Sigmoid colon (tissue), 4 donors: ENCODE measurements around the gene PTH2R.
"Not testable (repeated sequence)": the region's sequence is repeated elsewhere in the genome, so short reads cannot be mapped to it uniquely, and the experiment has no call there.

Source experiments
- POLR2AphosphoS5 ChIP-seq, 4 donors: sonication (generic); formaldehyde crosslinking; IDR thresholded peaks; one replicate each; pipeline ENCODE4 v1.6.1; 2017; ENCODE audit warnings: antibody characterized with exemption in 4 of 4
- TF ChIP-seq, protein P1 (sequence below), 4 experiments: fragments of 450-650 bp in 3 of 4; fragments of 200-600 bp in 1 of 4; IDR thresholded peaks; one replicate each; pipeline ENCODE4 v1.5.1; 2016 to 2019; ENCODE audit warnings: antibody characterized with exemption in 4 of 4, mild to moderate bottlenecking in 3 of 4, moderate library complexity in 2 of 4

DNA sequence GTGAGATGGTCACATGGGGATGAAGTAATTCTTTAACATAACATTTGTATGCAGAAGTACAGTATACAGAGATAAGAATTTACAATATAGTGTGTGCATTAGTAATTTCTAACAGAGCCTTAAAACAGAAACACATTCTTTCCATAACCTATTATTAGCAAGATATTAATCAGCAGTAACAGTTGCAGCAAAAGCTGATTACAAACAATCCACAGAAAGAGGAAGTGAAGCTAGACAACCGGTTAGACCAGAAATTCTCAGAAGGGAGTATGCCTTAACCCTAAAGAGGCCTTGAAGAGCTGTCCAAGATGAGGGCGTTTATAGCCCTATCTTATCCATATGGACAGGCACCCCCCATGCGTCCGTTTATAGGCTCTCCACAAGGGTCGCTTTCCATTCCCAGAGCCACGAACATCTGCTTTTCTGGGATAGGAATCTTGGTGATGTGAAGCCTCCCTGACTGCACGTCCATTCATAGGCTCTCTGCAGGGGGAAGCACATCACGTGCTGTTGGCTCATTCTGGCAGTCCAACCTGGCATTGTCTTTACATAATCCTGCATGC is 75.9 kb downstream of the PTH2R start:
- TF ChIP-seq, protein P1, sequence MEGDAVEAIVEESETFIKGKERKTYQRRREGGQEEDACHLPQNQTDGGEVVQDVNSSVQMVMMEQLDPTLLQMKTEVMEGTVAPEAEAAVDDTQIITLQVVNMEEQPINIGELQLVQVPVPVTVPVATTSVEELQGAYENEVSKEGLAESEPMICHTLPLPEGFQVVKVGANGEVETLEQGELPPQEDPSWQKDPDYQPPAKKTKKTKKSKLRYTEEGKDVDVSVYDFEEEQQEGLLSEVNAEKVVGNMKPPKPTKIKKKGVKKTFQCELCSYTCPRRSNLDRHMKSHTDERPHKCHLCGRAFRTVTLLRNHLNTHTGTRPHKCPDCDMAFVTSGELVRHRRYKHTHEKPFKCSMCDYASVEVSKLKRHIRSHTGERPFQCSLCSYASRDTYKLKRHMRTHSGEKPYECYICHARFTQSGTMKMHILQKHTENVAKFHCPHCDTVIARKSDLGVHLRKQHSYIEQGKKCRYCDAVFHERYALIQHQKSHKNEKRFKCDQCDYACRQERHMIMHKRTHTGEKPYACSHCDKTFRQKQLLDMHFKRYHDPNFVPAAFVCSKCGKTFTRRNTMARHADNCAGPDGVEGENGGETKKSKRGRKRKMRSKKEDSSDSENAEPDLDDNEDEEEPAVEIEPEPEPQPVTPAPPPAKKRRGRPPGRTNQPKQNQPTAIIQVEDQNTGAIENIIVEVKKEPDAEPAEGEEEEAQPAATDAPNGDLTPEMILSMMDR (IDR thresholded peaks at IDR 0.05): not testable (repeated sequence)
- not testable (repeated sequence) for TF ChIP-seq POLR2AphosphoS5 (IDR thresholded peaks at IDR 0.05)
